HG03575 (cell line): Measurements from ENCODE around the gene SPAG9.

Experiments used
- ATAC-seq: cut with Tn5 transposase; IDR thresholded peaks from one replicate; pipeline ENCODE4 v1.9.1; 2021; ENCODE audit not compliant: unreplicated experiment, insufficient number of reproducible peaks, low FRiP score; ENCODE audit errors: extremely low read depth

The SPAG9 gene

GRCh38 chr17:50928646-50929045 is 192.0 kb downstream of the SPAG9 start:
- no peak for ATAC-seq

GRCh38 chr17:50927287-50927686 is 193.4 kb downstream of the SPAG9 start:
- no peak for ATAC-seq

GRCh38 chr17:50926523-50926922 is 194.1 kb downstream of the SPAG9 start:
- no peak for ATAC-seq

- no peak for ATAC-seq
Observed at GRCh38 chr17:50925296-50925891, 195.3 kb downstream of the SPAG9 start.

- ATAC-seq = no peak
Observed at GRCh38 chr17:50924800-50925199, 195.9 kb downstream of the SPAG9 start.

- no peak for ATAC-seq
Observed at GRCh38 chr17:50924300-50924699, 196.4 kb downstream of the SPAG9 start.

- no peak for ATAC-seq
Observed at GRCh38 chr17:50923611-50924010, 197.1 kb downstream of the SPAG9 start.

GRCh38 chr17:50922721-50923405 is 197.8 kb downstream of the SPAG9 start:
- no peak for ATAC-seq

GRCh38 chr17:50922107-50922506 is 198.6 kb downstream of the SPAG9 start:
- no peak for ATAC-seq

- no peak for ATAC-seq
Observed at GRCh38 chr17:50920891-50921586, 199.6 kb downstream of the SPAG9 start.

- no peak for ATAC-seq
Observed at GRCh38 chr17:50920041-50920410, 200.6 kb downstream of the SPAG9 start.

GRCh38 chr17:50919321-50920040 is 201.2 kb downstream of the SPAG9 start:
- ATAC-seq = no peak

- no peak for ATAC-seq
Observed at GRCh38 chr17:50918933-50919296, 201.8 kb downstream of the SPAG9 start.

- ATAC-seq = no peak
Observed at GRCh38 chr17:50918071-50918932, 202.4 kb downstream of the SPAG9 start.

GRCh38 chr17:50917418-50917743 is 203.3 kb downstream of the SPAG9 start:
- ATAC-seq = no peak

GRCh38 chr17:50916708-50917417 is 203.8 kb downstream of the SPAG9 start:
- ATAC-seq = no peak

GRCh38 chr17:50916026-50916707 is 204.5 kb downstream of the SPAG9 start:
- no peak for ATAC-seq

- ATAC-seq = no peak
Observed at GRCh38 chr17:50914505-50915063, 206.1 kb downstream of the SPAG9 start.
